OCI-LY3 (cell line): ENCODE data around the gene C11orf97.
A peak's percentile ranks its signal among the peaks of the same experiment; 100 is the strongest.
"Not testable (repeated sequence)": the region's sequence is repeated elsewhere in the genome, so short reads cannot be mapped to it uniquely, and the experiment has no call there.

ENCODE experiments used
- H2AFZ ChIP-seq: fragments of 200-600, 300-600 bp; shearing (Covaris generic); 2 replicates; pipeline ENCODE4 v1.6.0; 2014; ENCODE audit warnings: antibody characterized with exemption, low read depth, low read length
- H3K27ac ChIP-seq: fragments of 200-600, 300-600 bp; sonication (generic); 2 replicates; pipeline ENCODE4 v1.5.1; 2014; ENCODE audit warnings: mild to moderate bottlenecking, low read length, moderate library complexity, mixed read lengths
- H3K27me3 ChIP-seq: fragments of 200-600, 300-600 bp; sonication (generic); 2 replicates; pipeline ENCODE4 v1.6.1; 2014; ENCODE audit warnings: low read depth, low read length, mixed read lengths
- H3K36me3 ChIP-seq: fragments of 200-600, 300-600 bp; sonication (generic); replicated peaks from 2 replicates; pipeline ENCODE3; 2014; ENCODE audit warnings: low read depth, low read length, mixed read lengths
- H3K4me1 ChIP-seq: fragments of 300-600, 200-600 bp; sonication (generic); 2 replicates; pipeline ENCODE4 v1.6.1; 2014; ENCODE audit warnings: low read length, mixed read lengths
- H3K4me2 ChIP-seq: fragments of 200-600, 300-600 bp; sonication (generic); 2 replicates; pipeline ENCODE4 v1.6.1; 2014; ENCODE audit warnings: low read length, mixed read lengths
- H3K4me3 ChIP-seq: fragments of 300-600, 200-600 bp; sonication (generic); 2 replicates; pipeline ENCODE4 v1.5.1; 2014; ENCODE audit warnings: antibody characterized with exemption, mild to moderate bottlenecking, low read length, moderate library complexity
- H3K79me2 ChIP-seq: fragments of 300-600, 200-600 bp; shearing (Covaris generic); 2 replicates; pipeline ENCODE4 v1.6.1; 2014; ENCODE audit warnings: mild to moderate bottlenecking, low read length, mixed read lengths
- H3K9ac ChIP-seq: fragments of 300-600, 200-600 bp; shearing (Covaris generic); 2 replicates; pipeline ENCODE4 v1.6.0; 2014; ENCODE audit warnings: mild to moderate bottlenecking, low read length, moderate library complexity
- H3K9me3 ChIP-seq: fragments of 200-600, 300-600 bp; shearing (Covaris generic); 2 replicates; pipeline ENCODE4 v1.6.1; 2014; ENCODE audit warnings: low read length, mixed read lengths; ENCODE audit not compliant: insufficient read depth
- H4K20me1 ChIP-seq: fragments of 200-600, 300-600 bp; sonication (generic); 2 replicates; pipeline ENCODE4 v1.6.1; 2016; ENCODE audit warnings: low read length, mixed read lengths; ENCODE audit not compliant: insufficient read depth
- EZH2phosphoT487 ChIP-seq: fragments of 200-600 bp; shearing (Covaris generic); IDR thresholded peaks from 2 replicates; pipeline ENCODE4 v1.6.1; 2018; ENCODE audit warnings: antibody characterized with exemption, mixed run types, low read depth
- TF ChIP-seq, protein P1 (sequence below): fragments of 200-600, 300-600 bp; sonication (generic); IDR thresholded peaks from 2 replicates; pipeline ENCODE4 v1.5.1; 2014; ENCODE audit warnings: antibody characterized with exemption, low read length, low read depth

C11orf97 gene

DNA sequence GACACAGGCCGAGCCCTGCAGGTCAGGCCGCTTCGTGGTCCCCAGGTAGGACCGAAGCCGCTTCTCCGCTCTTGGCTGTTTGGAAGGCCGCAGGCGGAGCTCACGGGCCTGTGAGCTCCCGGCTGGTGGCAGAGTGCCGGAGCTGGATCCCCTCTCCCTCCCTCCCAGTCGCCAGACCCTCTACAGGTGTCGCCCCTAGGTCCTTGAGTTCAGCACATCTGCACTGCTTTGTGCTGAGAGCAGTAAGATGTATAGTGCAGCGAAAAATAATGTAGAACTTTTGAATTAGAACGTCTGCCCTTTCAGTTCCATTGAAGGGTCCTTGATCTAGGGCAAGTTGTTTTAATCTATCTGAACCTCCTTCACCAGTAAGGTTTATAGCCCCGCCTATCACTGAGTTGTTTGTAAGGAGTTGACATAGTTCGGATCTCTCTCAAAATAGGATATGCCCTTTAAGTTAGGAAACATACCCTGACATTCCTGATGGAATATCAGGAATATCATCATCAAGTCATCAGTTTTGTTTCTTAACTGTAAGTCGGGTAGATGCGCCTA, 18.1 kb upstream of the C11orf97 start:
- H3K27me3 ChIP-seq: no peaks in the 10 kb centered on the region
- H3K9ac ChIP-seq: peak overlapping the region; percentile 63
- peaks cover 21% of the 10 kb centered on the region for H3K4me1 ChIP-seq
- H3K9me3 ChIP-seq: no peaks in the 10 kb centered on the region
- TF ChIP-seq, protein P1, sequence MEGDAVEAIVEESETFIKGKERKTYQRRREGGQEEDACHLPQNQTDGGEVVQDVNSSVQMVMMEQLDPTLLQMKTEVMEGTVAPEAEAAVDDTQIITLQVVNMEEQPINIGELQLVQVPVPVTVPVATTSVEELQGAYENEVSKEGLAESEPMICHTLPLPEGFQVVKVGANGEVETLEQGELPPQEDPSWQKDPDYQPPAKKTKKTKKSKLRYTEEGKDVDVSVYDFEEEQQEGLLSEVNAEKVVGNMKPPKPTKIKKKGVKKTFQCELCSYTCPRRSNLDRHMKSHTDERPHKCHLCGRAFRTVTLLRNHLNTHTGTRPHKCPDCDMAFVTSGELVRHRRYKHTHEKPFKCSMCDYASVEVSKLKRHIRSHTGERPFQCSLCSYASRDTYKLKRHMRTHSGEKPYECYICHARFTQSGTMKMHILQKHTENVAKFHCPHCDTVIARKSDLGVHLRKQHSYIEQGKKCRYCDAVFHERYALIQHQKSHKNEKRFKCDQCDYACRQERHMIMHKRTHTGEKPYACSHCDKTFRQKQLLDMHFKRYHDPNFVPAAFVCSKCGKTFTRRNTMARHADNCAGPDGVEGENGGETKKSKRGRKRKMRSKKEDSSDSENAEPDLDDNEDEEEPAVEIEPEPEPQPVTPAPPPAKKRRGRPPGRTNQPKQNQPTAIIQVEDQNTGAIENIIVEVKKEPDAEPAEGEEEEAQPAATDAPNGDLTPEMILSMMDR: no peak
- no peak for TF ChIP-seq EZH2phosphoT487
- H4K20me1 ChIP-seq: no peaks in the 10 kb centered on the region
- H3K36me3 ChIP-seq: peaks cover 29% of the 10 kb centered on the region
- peak overlapping the region; percentile 84 for H3K4me2 ChIP-seq
- peaks cover 47% of the 10 kb centered on the region for H3K79me2 ChIP-seq
- 0 out of 2 replicates have a peak overlapping the region, but pooled peaks have one; percentile 11 for H3K27ac ChIP-seq
- peak overlapping the region; percentile 27; the same call in 1 of the 2 replicates for H2AFZ ChIP-seq
- peak overlapping the region; percentile 86 for H3K4me3 ChIP-seq

DNA sequence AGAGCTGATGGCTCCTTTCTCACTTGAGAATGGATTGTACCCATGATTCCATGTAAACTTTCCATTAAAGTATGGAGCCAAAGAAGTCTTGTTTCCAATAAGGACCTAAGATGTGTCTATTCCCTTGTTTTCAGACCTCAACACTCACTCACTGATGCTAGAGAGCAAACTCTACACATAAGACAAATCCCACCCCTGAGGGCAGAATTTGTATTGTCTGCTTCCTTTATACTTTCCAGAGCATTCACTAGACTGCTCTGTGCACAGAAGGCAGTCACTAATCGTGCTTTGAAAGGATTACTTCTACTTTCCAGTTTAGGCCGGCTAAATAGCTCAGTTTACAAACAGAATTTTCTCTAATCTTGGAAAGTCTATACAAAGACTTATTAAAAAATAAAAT, 12.1 kb upstream of the C11orf97 start:
- no peak overlapping the region for H3K4me3 ChIP-seq
- H3K27ac ChIP-seq: no peak overlapping the region
- H3K9ac ChIP-seq: no peak overlapping the region
- peaks cover 6% of the 10 kb centered on the region; the same call in 1 of the 2 replicates for H3K79me2 ChIP-seq
- H3K36me3 ChIP-seq: peaks cover 25% of the 10 kb centered on the region
- no peak overlapping the region for H2AFZ ChIP-seq
- no peaks in the 10 kb centered on the region for H3K27me3 ChIP-seq
- no peaks in the 10 kb centered on the region for H3K9me3 ChIP-seq
- H3K4me1 ChIP-seq: 0 out of 2 replicates have a peak, but pooled peaks cover 2% of the 10 kb centered on the region
- TF ChIP-seq, protein P1: no peak
- TF ChIP-seq EZH2phosphoT487: no peak
- H4K20me1 ChIP-seq: no peaks in the 10 kb centered on the region
- no peak overlapping the region for H3K4me2 ChIP-seq

DNA sequence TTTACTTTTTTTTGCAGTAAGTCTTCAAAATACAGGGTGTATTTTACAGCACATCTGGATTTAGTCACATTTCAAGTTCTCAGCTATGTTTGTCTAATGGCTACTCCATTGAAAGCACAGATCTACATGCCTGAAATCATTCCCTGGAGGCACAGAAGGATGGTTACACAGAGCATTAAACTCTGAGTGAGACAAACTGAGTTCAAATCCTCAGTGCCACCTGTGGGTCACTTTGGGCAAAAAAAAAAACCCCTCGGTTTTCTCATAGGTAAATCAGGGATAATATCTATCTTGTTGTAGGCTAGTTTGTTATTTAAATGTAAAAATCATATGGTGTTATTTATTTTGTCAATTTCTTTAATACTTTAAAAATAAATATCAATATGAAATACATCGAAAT, 10.7 kb upstream of the C11orf97 start:
- Histone ChIP-seq H2AFZ (no peak overlapping the region), H3K27ac (no peak overlapping the region)

DNA sequence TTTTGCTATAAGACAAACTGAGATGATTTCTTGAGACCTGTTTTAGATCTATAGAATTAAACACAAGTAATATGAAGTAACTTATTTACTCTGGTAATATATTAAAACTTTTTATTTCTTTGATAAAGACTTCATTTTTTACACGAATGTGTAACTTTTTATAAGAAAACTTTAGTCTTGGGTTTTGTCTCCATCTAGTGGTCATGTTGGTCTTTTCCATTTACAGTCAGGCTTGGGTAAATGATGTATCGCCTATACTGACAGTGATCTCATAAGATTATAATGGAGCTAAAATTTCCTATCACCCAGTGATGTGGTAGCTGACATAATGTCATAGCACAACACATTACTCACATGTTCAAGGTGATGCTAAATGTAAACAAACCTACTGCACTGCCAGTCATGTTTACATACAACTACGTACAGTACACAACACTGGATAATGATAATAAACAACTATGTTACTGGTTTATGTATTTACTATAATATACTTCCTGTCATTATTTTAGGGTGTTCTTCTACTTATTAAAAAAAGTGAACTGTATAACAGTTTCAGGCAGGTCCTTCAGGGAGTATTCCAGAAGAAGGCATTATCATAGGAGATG, 7.5 kb upstream of the C11orf97 start:
- no peaks in the 10 kb centered on the region for H3K4me1 ChIP-seq
- no peaks in the 10 kb centered on the region for H3K9me3 ChIP-seq
- H4K20me1 ChIP-seq: no peaks in the 10 kb centered on the region
- H2AFZ ChIP-seq: no peak overlapping the region
- no peak overlapping the region for H3K9ac ChIP-seq
- H3K36me3 ChIP-seq: peaks cover 11% of the 10 kb centered on the region
- no peak overlapping the region for H3K27ac ChIP-seq
- no peak overlapping the region for H3K4me3 ChIP-seq
- TF ChIP-seq, protein P1: peak; percentile 80
- TF ChIP-seq EZH2phosphoT487: no peak
- H3K27me3 ChIP-seq: no peaks in the 10 kb centered on the region
- H3K4me2 ChIP-seq: no peak overlapping the region
- no peaks in the 10 kb centered on the region for H3K79me2 ChIP-seq

More for the DNA sequence above, 10.7 kb upstream of the C11orf97 start:
- no peak overlapping the region for H3K9ac ChIP-seq
- H4K20me1 ChIP-seq: no peaks in the 10 kb centered on the region
- no peaks in the 10 kb centered on the region for H3K79me2 ChIP-seq
- no peak overlapping the region for H3K4me2 ChIP-seq
- no peaks in the 10 kb centered on the region for H3K4me1 ChIP-seq
- H3K27me3 ChIP-seq: no peaks in the 10 kb centered on the region
- H3K4me3 ChIP-seq: no peak overlapping the region
- TF ChIP-seq, protein P1: peak; percentile 37
- TF ChIP-seq EZH2phosphoT487: no peak
- H3K9me3 ChIP-seq: no peaks in the 10 kb centered on the region
- H3K36me3 ChIP-seq: peaks cover 25% of the 10 kb centered on the region

DNA sequence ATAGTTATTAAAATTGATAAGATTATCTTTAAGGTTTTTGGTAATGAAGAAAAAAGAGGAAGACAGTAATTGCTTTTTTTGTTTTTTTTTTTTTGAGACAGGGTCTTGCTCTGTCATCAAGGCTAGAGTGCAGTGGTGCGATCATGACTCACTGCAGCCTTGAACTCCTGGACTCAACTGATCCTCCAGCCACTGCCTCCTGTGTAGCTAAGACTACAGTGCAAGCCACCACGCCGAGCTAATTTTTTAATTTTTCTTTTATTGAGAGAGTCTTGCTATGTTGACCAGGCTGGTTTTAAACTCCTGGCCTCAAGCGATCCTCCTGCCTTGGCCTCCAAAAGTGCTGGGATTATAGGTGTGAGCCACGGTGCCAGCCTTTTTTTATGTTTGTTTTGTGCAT, 5.7 kb upstream of the C11orf97 start:
- H3K4me3 ChIP-seq, H3K4me2 ChIP-seq, H3K36me3 ChIP-seq, H3K79me2 ChIP-seq, H3K27me3 ChIP-seq, H2AFZ ChIP-seq, H3K9me3 ChIP-seq, H3K4me1 ChIP-seq, H4K20me1 ChIP-seq, H3K9ac ChIP-seq, H3K27ac ChIP-seq: not testable (repeated sequence)
